LHCN-M2 (cell line): Measurements from ENCODE around the gene ATP5PB. TPM values are rescaled to one million over a fixed set of nuclear protein-coding genes. Genes with fewer than 3 reads are reported as not detected.
A peak's percentile ranks its signal among the peaks of the same experiment; 100 is the strongest.

Experiments used
- DNase-seq: peaks from one replicate; pipeline ENCODE4 v3.0.0-alpha.2; 2012; ENCODE audit warnings: low read depth
- total RNA-seq: library from RNA; depleted of rRNA; stranded (reverse); fragments of >200 nt; gene quantifications from 2 replicates; pipeline ENCODE4 v1.2.3, GENCODE V29; 2014; rRNA removed

The ATP5PB gene
- total RNA-seq, 1 experiment from 2014 or later = 252 TPM

- DNase-seq = no peak
Observed at GRCh38 chr1:111506561-111506960, 57.3 kb downstream of the ATP5PB start.

- DNase-seq = peak; percentile 93
Observed at GRCh38 chr1:111507411-111508201, 58.3 kb downstream of the ATP5PB start.

GRCh38 chr1:111509997-111510375, 60.7 kb downstream of the ATP5PB start:
- no peak for DNase-seq

- DNase-seq = no peak
Observed at GRCh38 chr1:111511370-111511769, 62.1 kb downstream of the ATP5PB start.

Other genes with a start within 250 kb of the ATP5PB start
- 0.71 and 1.4 TPM in 2 replicates for gene DENND2D, start 248.8 kb upstream of the ATP5PB start, total RNA-seq
- 0.83 and 2.2 TPM in 2 replicates for gene CHI3L2, start 221.8 kb upstream of the ATP5PB start, total RNA-seq
- not detected in 2 replicates for gene CHIA, start 158.6 kb upstream of the ATP5PB start, total RNA-seq
- gene OVGP1, start 21.7 kb upstream of the ATP5PB start, total RNA-seq = 0.06 and 0.58 TPM in 2 replicates
- gene WDR77, start 208 bp upstream of the ATP5PB start, total RNA-seq = 75.0 and 76.7 TPM in 2 replicates
- gene C1orf162, start 24.5 kb downstream of the ATP5PB start, total RNA-seq = 0.13 and 0.69 TPM in 2 replicates
- not detected in 2 replicates for gene ADORA3, start 54.2 kb downstream of the ATP5PB start, total RNA-seq
- not detected in 2 replicates for gene TMIGD3, start 54.2 kb downstream of the ATP5PB start, total RNA-seq
- 19.9 and 24.7 TPM in 2 replicates for gene RAP1A, start 170.3 kb downstream of the ATP5PB start, total RNA-seq